Mesendoderm (in vitro differentiated cells): ENCODE data around the gene MAML3.

Experiments
- DNase-seq: peaks from one replicate; pipeline ENCODE4 v3.0.0; 2013
- H2AK5ac ChIP-seq: 2 replicates; pipeline ENCODE4 v1.6.1; 2013; ENCODE audit warnings: low read length, inconsistent platforms
- H2BK120ac ChIP-seq: 2 replicates; pipeline ENCODE4 v1.6.1; 2013; ENCODE audit warnings: low read depth, mild to moderate bottlenecking, low read length, moderate library complexity, mixed read lengths
- H2BK15ac ChIP-seq: replicated peaks from 2 replicates; pipeline ENCODE4 v1.6.1; 2013; ENCODE audit warnings: low read depth, mild to moderate bottlenecking, moderate library complexity
- H2BK5ac ChIP-seq: 2 replicates; pipeline ENCODE4 v1.6.1; 2013; ENCODE audit warnings: low read length, inconsistent platforms
- H3K18ac ChIP-seq: 2 replicates; pipeline ENCODE4 v1.6.1; 2013; ENCODE audit warnings: mild to moderate bottlenecking, low read length, mixed read lengths
- H3K23ac ChIP-seq: one replicate; pipeline ENCODE4 v1.6.1; 2013; ENCODE audit warnings: low read length
- H3K27ac ChIP-seq: 2 replicates; pipeline ENCODE4 v1.5.1; 2013; ENCODE audit warnings: low read depth, mild to moderate bottlenecking, inconsistent platforms, low read length, moderate library complexity
- H3K27me3 ChIP-seq: 2 replicates; pipeline ENCODE4 v1.6.1; 2013; ENCODE audit warnings: low read length, control low read depth, mild to moderate bottlenecking, inconsistent platforms; ENCODE audit not compliant: insufficient read depth, poor library complexity
- H3K36me3 ChIP-seq: 2 replicates; pipeline ENCODE4 v1.6.1; 2013; ENCODE audit warnings: low read length, inconsistent platforms; ENCODE audit not compliant: control insufficient read depth, insufficient read depth
- H3K4ac ChIP-seq: one replicate; pipeline ENCODE4 v1.6.1; 2013; ENCODE audit warnings: low read depth, mild to moderate bottlenecking, low read length, moderate library complexity
- H3K4me1 ChIP-seq: 2 replicates; pipeline ENCODE4 v1.6.1; 2013; ENCODE audit warnings: low read depth, low read length, inconsistent platforms; ENCODE audit not compliant: control insufficient read depth
- H3K4me2 ChIP-seq: 2 replicates; pipeline ENCODE4 v1.6.1; 2013; ENCODE audit warnings: low read length
- H3K4me3 ChIP-seq: 2 replicates; pipeline ENCODE4 v1.5.1; 2013; ENCODE audit warnings: mild to moderate bottlenecking, low read length
- H3K56ac ChIP-seq: one replicate; pipeline ENCODE4 v1.6.1; 2013; ENCODE audit warnings: low read length
- H3K79me1 ChIP-seq: 2 replicates; pipeline ENCODE4 v1.6.1; 2013; ENCODE audit warnings: low read length, inconsistent platforms
- H3K79me2 ChIP-seq: 2 replicates; pipeline ENCODE4 v1.6.1; 2013; ENCODE audit warnings: mild to moderate bottlenecking, low read length; ENCODE audit not compliant: control insufficient read depth, insufficient read depth
- H3K9ac ChIP-seq: 2 replicates; pipeline ENCODE4 v1.6.1; 2013; ENCODE audit warnings: low read length, inconsistent platforms
- H4K5ac ChIP-seq: one replicate; pipeline ENCODE4 v1.6.1; 2013; ENCODE audit warnings: low read length
- H4K8ac ChIP-seq: one replicate; pipeline ENCODE4 v1.6.1; 2013; ENCODE audit warnings: low read depth, mild to moderate bottlenecking, control low read depth, low read length, moderate library complexity
- WGBS: extraction: QIAGEN DNeasy Blood & Tissue Kit; methylation state at CpG from one replicate; pipeline ENCODE4 v1.1.7; 2013; ENCODE audit warnings: low lambda C conversion rate, missing lambda C conversion rate; ENCODE audit not compliant: insufficient coverage; ENCODE audit errors: extremely low coverage; 5-methylcytosine and 5-hydroxymethylcytosine counted together

MAML3 gene

GRCh38 chr4:140031706-140032105, 122.3 kb downstream of the MAML3 start:
- H2BK15ac ChIP-seq, result no peak overlapping the region
- H3K9ac ChIP-seq, result no peak overlapping the region
- H3K27ac ChIP-seq, result no peak overlapping the region
- H3K27me3 ChIP-seq, result no peaks in the 10 kb centered on the region
- H2AK5ac ChIP-seq, result no peak overlapping the region
- H3K56ac ChIP-seq, result no peak overlapping the region
- H2BK5ac ChIP-seq, result no peak overlapping the region
- DNase-seq, result no peak
- peaks cover 4% of the 10 kb centered on the region for H3K79me1 ChIP-seq
- H3K4me1 ChIP-seq, result peaks cover 3% of the 10 kb centered on the region
- H3K4me2 ChIP-seq, result no peak overlapping the region
- H3K79me2 ChIP-seq, result no peaks in the 10 kb centered on the region
- no peak overlapping the region for H3K4me3 ChIP-seq
- no peak overlapping the region for H4K8ac ChIP-seq
- H3K18ac ChIP-seq, result no peak overlapping the region
- no peak overlapping the region for H4K5ac ChIP-seq
- H3K23ac ChIP-seq, result no peak overlapping the region
- H3K36me3 ChIP-seq, result no peaks in the 10 kb centered on the region
- WGBS, result no CpG with 5 or more reads among the region's 2 CpGs
- H2BK120ac ChIP-seq, result no peak overlapping the region
- H3K4ac ChIP-seq, result no peak overlapping the region

GRCh38 chr4:140031061-140031460, 122.9 kb downstream of the MAML3 start:
- H3K23ac ChIP-seq, result no peak overlapping the region
- H3K4me2 ChIP-seq, result no peak overlapping the region
- no peak overlapping the region for H4K5ac ChIP-seq
- no peak overlapping the region for H2AK5ac ChIP-seq
- WGBS, result no CpG with 5 or more reads among the region's 6 CpGs
- H3K79me2 ChIP-seq, result no peaks in the 10 kb centered on the region
- no peaks in the 10 kb centered on the region for H3K36me3 ChIP-seq
- H3K4me3 ChIP-seq, result no peak overlapping the region
- H2BK15ac ChIP-seq, result no peak overlapping the region
- H3K27ac ChIP-seq, result no peak overlapping the region
- H3K79me1 ChIP-seq, result peaks cover 4% of the 10 kb centered on the region
- no peak overlapping the region for H3K56ac ChIP-seq
- H4K8ac ChIP-seq, result no peak overlapping the region
- H3K18ac ChIP-seq, result no peak overlapping the region
- H2BK5ac ChIP-seq, result no peak overlapping the region
- no peak overlapping the region for H3K9ac ChIP-seq
- H3K4me1 ChIP-seq, result peaks cover 3% of the 10 kb centered on the region
- H3K4ac ChIP-seq, result no peak overlapping the region
- H2BK120ac ChIP-seq, result no peak overlapping the region
- DNase-seq, result no peak
- no peaks in the 10 kb centered on the region for H3K27me3 ChIP-seq

GRCh38 chr4:140028676-140029517, 125.1 kb downstream of the MAML3 start:
- no CpG with 5 or more reads among the region's 6 CpGs for WGBS
- H3K9ac ChIP-seq, result no peak overlapping the region
- H2AK5ac ChIP-seq, result no peak overlapping the region
- no peak for DNase-seq
- no peak overlapping the region for H3K23ac ChIP-seq
- H4K5ac ChIP-seq, result no peak overlapping the region
- H3K4me1 ChIP-seq, result peaks cover 3% of the 10 kb centered on the region
- no peak overlapping the region for H3K27ac ChIP-seq
- no peak overlapping the region for H3K4ac ChIP-seq
- H2BK15ac ChIP-seq, result no peak overlapping the region
- H3K56ac ChIP-seq, result no peak overlapping the region
- H3K18ac ChIP-seq, result no peak overlapping the region
- no peak overlapping the region for H3K4me2 ChIP-seq
- no peak overlapping the region for H2BK120ac ChIP-seq
- H3K4me3 ChIP-seq, result no peak overlapping the region
- no peaks in the 10 kb centered on the region for H3K27me3 ChIP-seq
- no peaks in the 10 kb centered on the region for H3K36me3 ChIP-seq
- H4K8ac ChIP-seq, result no peak overlapping the region
- H3K79me2 ChIP-seq, result no peaks in the 10 kb centered on the region
- H3K79me1 ChIP-seq, result peaks cover 6% of the 10 kb centered on the region
- H2BK5ac ChIP-seq, result no peak overlapping the region

- H3K79me1 ChIP-seq, result peaks cover 8% of the 10 kb centered on the region
- H2AK5ac ChIP-seq, result no peak overlapping the region
- peaks cover 3% of the 10 kb centered on the region for H3K4me1 ChIP-seq
- H2BK5ac ChIP-seq, result no peak overlapping the region
- no peak overlapping the region for H3K4me2 ChIP-seq
- H3K18ac ChIP-seq, result no peak overlapping the region
- H4K5ac ChIP-seq, result no peak overlapping the region
- no peaks in the 10 kb centered on the region for H3K36me3 ChIP-seq
- no peak overlapping the region for H3K4me3 ChIP-seq
- no peak overlapping the region for H3K56ac ChIP-seq
- no peak overlapping the region for H3K4ac ChIP-seq
- H3K27me3 ChIP-seq, result no peaks in the 10 kb centered on the region
- no peak overlapping the region for H3K9ac ChIP-seq
- no CpG with 5 or more reads among the region's 1 CpG for WGBS
- no peak for DNase-seq
- H3K23ac ChIP-seq, result no peak overlapping the region
- H4K8ac ChIP-seq, result no peak overlapping the region
- H3K79me2 ChIP-seq, result no peaks in the 10 kb centered on the region
- H2BK15ac ChIP-seq, result no peak overlapping the region
- H3K27ac ChIP-seq, result no peak overlapping the region
- H2BK120ac ChIP-seq, result no peak overlapping the region
These were observed 125.9 kb downstream of the MAML3 start for GRCh38 chr4:140028101-140028500.

GRCh38 chr4:140027101-140027500, 126.9 kb downstream of the MAML3 start:
- Histone ChIP-seq H2AK5ac (no peak overlapping the region), H3K23ac (no peak overlapping the region), H4K5ac (no peak overlapping the region), H3K9ac (no peak overlapping the region), H3K79me2 (no peaks in the 10 kb centered on the region), H3K4me2 (no peak overlapping the region), H3K4me1 (peaks cover 3% of the 10 kb centered on the region), H3K79me1 (peaks cover 8% of the 10 kb centered on the region), H3K4ac (no peak overlapping the region), H2BK120ac (no peak overlapping the region), H2BK15ac (no peak overlapping the region), H2BK5ac (no peak overlapping the region), H3K27me3 (no peaks in the 10 kb centered on the region), H3K4me3 (no peak overlapping the region), H3K56ac (no peak overlapping the region), H4K8ac (no peak overlapping the region), H3K27ac (no peak overlapping the region), H3K36me3 (no peaks in the 10 kb centered on the region), H3K18ac (no peak overlapping the region)
- no peak for DNase-seq
- no CpG with 5 or more reads among the region's 5 CpGs for WGBS

GRCh38 chr4:140025470-140025869, 128.5 kb downstream of the MAML3 start:
- no CpG with 5 or more reads among the region's 6 CpGs for WGBS
- no peak overlapping the region for H3K27ac ChIP-seq
- DNase-seq, result no peak
- no peak overlapping the region for H3K9ac ChIP-seq
- H3K36me3 ChIP-seq, result no peaks in the 10 kb centered on the region
- H3K23ac ChIP-seq, result no peak overlapping the region
- peaks cover 7% of the 10 kb centered on the region for H3K4me1 ChIP-seq
- no peak overlapping the region for H3K4ac ChIP-seq
- no peak overlapping the region for H2BK15ac ChIP-seq
- no peak overlapping the region for H4K8ac ChIP-seq
- no peak overlapping the region for H2BK120ac ChIP-seq
- H3K56ac ChIP-seq, result no peak overlapping the region
- no peaks in the 10 kb centered on the region for H3K27me3 ChIP-seq
- no peak overlapping the region for H2AK5ac ChIP-seq
- peaks cover 7% of the 10 kb centered on the region for H3K79me1 ChIP-seq
- H3K79me2 ChIP-seq, result no peaks in the 10 kb centered on the region
- H4K5ac ChIP-seq, result no peak overlapping the region
- no peak overlapping the region for H3K18ac ChIP-seq
- no peak overlapping the region for H2BK5ac ChIP-seq
- no peak overlapping the region for H3K4me2 ChIP-seq
- H3K4me3 ChIP-seq, result no peak overlapping the region
